Left lung (tissue), 10 donors: ENCODE measurements around the gene C2CD2L. TPM values are rescaled to one million over a fixed set of nuclear protein-coding genes. Genes with fewer than 3 reads are reported as not detected.

ENCODE experiments used
- ATAC-seq: fragments of 200-7000 bp; cut with Tn5 transposase; one replicate; pipeline ENCODE4 v1.9.1; 2020; ENCODE audit warnings: moderate library complexity
- DNase-seq, 4 donors: peaks; one replicate each; pipeline ENCODE4 v3.0.0-alpha.2; 2013 to 2020
- H3K27ac ChIP-seq, 2 donors: fragments of 200-600 bp; sonication (generic) in 1 of 2; one replicate each; pipeline versions ENCODE4 v1.5.0 to v1.8.0; 2020 to 2021
- H3K27me3 ChIP-seq, 2 donors: fragments of 200-600 bp; sonication (generic) in 1 of 2; one replicate each; pipeline versions ENCODE4 v1.5.0 to v1.8.0; 2020 to 2021
- H3K36me3 ChIP-seq, 2 donors: fragments of 200-600 bp; sonication (generic) in 1 of 2; one replicate each; pipeline versions ENCODE4 v1.5.0 to v1.8.0; 2020 to 2021
- H3K4me1 ChIP-seq, 2 donors: fragments of 200-600 bp; one replicate each; pipeline ENCODE4 v1.8.0; 2021
- H3K4me3 ChIP-seq, 2 donors: fragments of 200-600 bp; sonication (generic) in 1 of 2; one replicate each; pipeline versions ENCODE4 v1.5.0 to v1.8.0; 2020 to 2021; ENCODE audit warnings: mild to moderate bottlenecking in 1 of 2
- H3K9me3 ChIP-seq, 2 donors: fragments of 200-600 bp; sonication (generic) in 1 of 2; one replicate each; pipeline versions ENCODE4 v1.5.0 to v1.8.0; 2020 to 2021
- CTCF ChIP-seq, 2 donors: fragments of 200-600 bp; sonication (generic) in 1 of 2; IDR thresholded peaks; one replicate each; pipeline versions ENCODE4 v1.5.0 to v1.8.0; 2021; ENCODE audit warnings: antibody characterized with exemption in 2 of 2
- intact Hi-C, 2 donors: fragments of 100-400 bp; cut with DNase I; formaldehyde crosslinking; loops; one replicate each; pipeline versions ENCODE4 v1.11.2 to v1.14.2; 2022
- polyA plus RNA-seq, 6 donors: library from polyadenylated mRNA; unstranded; fragments of 120-200 nt; gene quantifications; one replicate each; pipeline ENCODE4 v1.2.1, GENCODE V29; 2013; ENCODE audit not compliant: insufficient read length in 6 of 6
- total RNA-seq, 2 donors: library from RNA; stranded (reverse); fragmentation: NEBNext Ultra II Directional; extraction: Animal tissue kit (Norgen Biotek cat#: 25700); gene quantifications; one replicate each; pipeline ENCODE4 v1.2.1, GENCODE V29; 2021
- donor health status: DM: no; HTN: yes; CAD: no.
- donor health status: DM: no; HTN: no; CAD: no.

C2CD2L gene
- total and polyA plus RNA-seq, 8 donors, result 7.3 to 18.6 (median 8.0) TPM

- peaks cover 0 to 61% of the 10 kb centered on the region in 2 donors for H3K36me3 ChIP-seq
- TF ChIP-seq CTCF (IDR thresholded peaks at IDR 0.05), result no peak
- intact Hi-C loops, result no loop called here
These were observed 4.3 kb downstream of the C2CD2L start for GRCh38 chr11:119111361-119111925.

GRCh38 chr11:119112314-119113020 is 5.3 kb downstream of the C2CD2L start:
- intact Hi-C loops, result no loop called here
- ATAC-seq, result no peak
- no peak for TF ChIP-seq CTCF (IDR thresholded peaks at IDR 0.05)
- Histone ChIP-seq H3K27me3 (no peaks in the 10 kb centered on the region), H3K4me1 (peaks cover 11 to 45% of the 10 kb centered on the region in 2 donors), H3K4me3 (no peak overlapping the region), H3K27ac (no peak overlapping the region), H3K36me3 (peaks cover 0 to 69% of the 10 kb centered on the region in 2 donors), H3K9me3 (no peaks in the 10 kb centered on the region)
- DNase-seq, result no peak

More at GRCh38 chr11:119111361-119111925, 4.3 kb downstream of the C2CD2L start:
- Histone ChIP-seq H3K4me3 (no peak overlapping the region), H3K9me3 (no peaks in the 10 kb centered on the region), H3K4me1 (peaks cover 14 to 41% of the 10 kb centered on the region in 2 donors), H3K27me3 (no peaks in the 10 kb centered on the region), H3K27ac (no peak overlapping the region)
- DNase-seq (no peak), ATAC-seq (no peak)

GRCh38 chr11:119113716-119114115 is 6.6 kb downstream of the C2CD2L start:
- intact Hi-C loops, result no loop called here
- ATAC-seq (no peak), DNase-seq (no peak)
- TF ChIP-seq CTCF (IDR thresholded peaks at IDR 0.05), result no peak
- H3K27me3 ChIP-seq, result no peaks in the 10 kb centered on the region
- no peak overlapping the region for H3K4me3 ChIP-seq
- H3K36me3 ChIP-seq, result peaks cover 0 to 73% of the 10 kb centered on the region in 2 donors
- peaks cover 8 to 35% of the 10 kb centered on the region in 2 donors for H3K4me1 ChIP-seq
- H3K27ac ChIP-seq, result no peak overlapping the region
- H3K9me3 ChIP-seq, result no peaks in the 10 kb centered on the region

- Histone ChIP-seq H3K4me3 (no peak overlapping the region), H3K36me3 (peaks cover 0 to 73% of the 10 kb centered on the region in 2 donors), H3K4me1 (peaks cover 1 to 28% of the 10 kb centered on the region in 2 donors), H3K27me3 (no peaks in the 10 kb centered on the region), H3K9me3 (no peaks in the 10 kb centered on the region), H3K27ac (peak overlapping the region in 1 of 2 donors; percentile 84)
- ATAC-seq (no peak), DNase-seq (no peak)
- TF ChIP-seq CTCF (IDR thresholded peaks at IDR 0.05), result no peak
- intact Hi-C loops, result no loop called here
These were observed 7.2 kb downstream of the C2CD2L start for GRCh38 chr11:119114351-119114750.

GRCh38 chr11:119115484-119116234 is 8.5 kb downstream of the C2CD2L start:
- peaks cover 0 to 69% of the 10 kb centered on the region in 2 donors for H3K36me3 ChIP-seq
- H3K27ac ChIP-seq, result peak overlapping the region; percentile 33 to 84
- ATAC-seq (peak; percentile 72), DNase-seq (peak in 2 of 4 donors; percentile 82 to 91)
- no peaks in the 10 kb centered on the region for H3K9me3 ChIP-seq
- intact Hi-C loops, result no loop called here
- H3K4me1 ChIP-seq, result peaks cover 3 to 27% of the 10 kb centered on the region in 2 donors
- no peaks in the 10 kb centered on the region for H3K27me3 ChIP-seq
- peak overlapping the region; percentile 3 to 35 for H3K4me3 ChIP-seq
- TF ChIP-seq CTCF (IDR thresholded peaks at IDR 0.05), result no peak
